Measurements from ENCODE around the gene TENM4.

DNA sequence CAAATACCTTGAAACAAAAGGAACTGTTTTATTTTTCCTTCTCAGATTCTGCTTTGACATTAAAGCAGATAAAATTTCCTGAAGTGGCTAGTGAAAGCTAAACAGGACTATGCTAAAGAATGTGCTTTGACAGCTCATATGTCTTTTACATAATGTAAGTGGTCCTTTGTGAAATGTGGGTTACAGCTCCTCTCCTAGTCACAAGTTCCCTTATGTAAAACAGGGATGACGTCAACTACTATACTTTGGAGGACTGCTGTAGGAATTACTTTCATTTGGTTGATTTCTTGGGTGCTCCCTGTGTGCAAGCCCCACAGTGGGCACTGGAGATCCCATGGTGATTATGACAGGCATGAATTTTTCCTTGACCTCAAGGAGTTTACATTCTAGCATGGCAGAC, 649.6 kb downstream of the TENM4 start:
- TF ChIP-seq JUN (IDR thresholded peaks at IDR 0.05; ENCODE audit: low read depth, low read length) = no peak
- TF ChIP-seq TAF1 (IDR thresholded peaks at IDR 0.05; ENCODE audit: low read depth, low read length) = no peak
- TF ChIP-seq CHD1 (IDR thresholded peaks at IDR 0.05; ENCODE audit: low read depth, low read length) = no peak
- TF ChIP-seq, protein P1, sequence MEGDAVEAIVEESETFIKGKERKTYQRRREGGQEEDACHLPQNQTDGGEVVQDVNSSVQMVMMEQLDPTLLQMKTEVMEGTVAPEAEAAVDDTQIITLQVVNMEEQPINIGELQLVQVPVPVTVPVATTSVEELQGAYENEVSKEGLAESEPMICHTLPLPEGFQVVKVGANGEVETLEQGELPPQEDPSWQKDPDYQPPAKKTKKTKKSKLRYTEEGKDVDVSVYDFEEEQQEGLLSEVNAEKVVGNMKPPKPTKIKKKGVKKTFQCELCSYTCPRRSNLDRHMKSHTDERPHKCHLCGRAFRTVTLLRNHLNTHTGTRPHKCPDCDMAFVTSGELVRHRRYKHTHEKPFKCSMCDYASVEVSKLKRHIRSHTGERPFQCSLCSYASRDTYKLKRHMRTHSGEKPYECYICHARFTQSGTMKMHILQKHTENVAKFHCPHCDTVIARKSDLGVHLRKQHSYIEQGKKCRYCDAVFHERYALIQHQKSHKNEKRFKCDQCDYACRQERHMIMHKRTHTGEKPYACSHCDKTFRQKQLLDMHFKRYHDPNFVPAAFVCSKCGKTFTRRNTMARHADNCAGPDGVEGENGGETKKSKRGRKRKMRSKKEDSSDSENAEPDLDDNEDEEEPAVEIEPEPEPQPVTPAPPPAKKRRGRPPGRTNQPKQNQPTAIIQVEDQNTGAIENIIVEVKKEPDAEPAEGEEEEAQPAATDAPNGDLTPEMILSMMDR (IDR thresholded peaks at IDR 0.05; ENCODE audit: control extremely low read depth in 1 of 3, insufficient read depth in 1 of 3, low read depth in 1 of 3, low read length in 3 of 3) = no peak
- TF ChIP-seq TCF12 (IDR thresholded peaks at IDR 0.05; ENCODE audit: low read depth, low read length) = no peak
- TF ChIP-seq MAFK (IDR thresholded peaks at IDR 0.05; ENCODE audit: low read depth, low read length) = no peak
- no peak for TF ChIP-seq ASH2L (IDR thresholded peaks at IDR 0.05; ENCODE audit: low read length)
- TF ChIP-seq POLR2AphosphoS5 (IDR thresholded peaks at IDR 0.05; ENCODE audit: low read depth, low read length) = no peak
- TF ChIP-seq POLR2A (IDR thresholded peaks at IDR 0.05; ENCODE audit: control extremely low read depth in 1 of 2, low read depth in 2 of 2, low read length in 2 of 2) = no peak
- TF ChIP-seq, protein P2, sequence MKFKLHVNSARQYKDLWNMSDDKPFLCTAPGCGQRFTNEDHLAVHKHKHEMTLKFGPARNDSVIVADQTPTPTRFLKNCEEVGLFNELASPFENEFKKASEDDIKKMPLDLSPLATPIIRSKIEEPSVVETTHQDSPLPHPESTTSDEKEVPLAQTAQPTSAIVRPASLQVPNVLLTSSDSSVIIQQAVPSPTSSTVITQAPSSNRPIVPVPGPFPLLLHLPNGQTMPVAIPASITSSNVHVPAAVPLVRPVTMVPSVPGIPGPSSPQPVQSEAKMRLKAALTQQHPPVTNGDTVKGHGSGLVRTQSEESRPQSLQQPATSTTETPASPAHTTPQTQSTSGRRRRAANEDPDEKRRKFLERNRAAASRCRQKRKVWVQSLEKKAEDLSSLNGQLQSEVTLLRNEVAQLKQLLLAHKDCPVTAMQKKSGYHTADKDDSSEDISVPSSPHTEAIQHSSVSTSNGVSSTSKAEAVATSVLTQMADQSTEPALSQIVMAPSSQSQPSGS (IDR thresholded peaks at IDR 0.05; ENCODE audit: low read length) = no peak
- no peak for TF ChIP-seq ATF3 (IDR thresholded peaks at IDR 0.05; ENCODE audit: insufficient read depth, low read depth, low read length)
- TF ChIP-seq EZH2 (IDR thresholded peaks at IDR 0.05; ENCODE audit: low read depth, low read length, severe bottlenecking) = no peak
- no peak for TF ChIP-seq RAD21 (IDR thresholded peaks at IDR 0.05 in 1 of 2, conservative IDR thresholded peaks at IDR 0.05 in 1 of 2; ENCODE audit: low read depth in 2 of 2, low read length in 2 of 2)
